Keratinocyte (primary cell): ENCODE measurements around the gene SLC20A1. TPM values are rescaled to one million over a fixed set of nuclear protein-coding genes. Genes with fewer than 3 reads are reported as not detected.

ENCODE experiments used
- DNase-seq: peaks from one replicate; pipeline ENCODE4 v3.0.0-alpha.2; 2011; ENCODE audit warnings: low read depth, missing footprints, low spot score
- FAIRE-seq: peaks from 2 replicates; lab custom pipeline; 2011; peaks lifted over from hg19 to GRCh38; lab: Jason Lieb, UNC
- H2AFZ ChIP-seq: 2 replicates; pipeline ENCODE4 v1.6.0; 2012; ENCODE audit warnings: low read length, control low read depth, inconsistent platforms; ENCODE audit not compliant: control insufficient read depth
- H3K27ac ChIP-seq: 2 replicates; pipeline ENCODE4 v1.5.1; 2011; ENCODE audit warnings: low read length; ENCODE audit not compliant: control insufficient read depth, insufficient read depth
- H3K27me3 ChIP-seq: 3 replicates; pipeline ENCODE4 v1.6.0; 2011; ENCODE audit warnings: low read length; ENCODE audit not compliant: control insufficient read depth, insufficient read depth; ENCODE audit errors: extremely low read depth
- H3K36me3 ChIP-seq, 2 experiments: 2 replicates in 1 of 2; 3 replicates in 1 of 2; pipeline ENCODE4 v1.5.1; 2011; ENCODE audit warnings: low read length in 2 of 2, mild to moderate bottlenecking in 1 of 2; ENCODE audit not compliant: control insufficient read depth in 2 of 2, insufficient read depth in 2 of 2; ENCODE audit errors: extremely low read depth in 1 of 2
- H3K4me1 ChIP-seq: 3 replicates; pipeline ENCODE4 v1.5.1; 2011; ENCODE audit warnings: low read length; ENCODE audit not compliant: control insufficient read depth, insufficient read depth; ENCODE audit errors: extremely low read depth
- H3K4me2 ChIP-seq: 3 replicates; pipeline ENCODE4 v1.6.0; 2011; ENCODE audit warnings: low read depth, low read length; ENCODE audit not compliant: control insufficient read depth, insufficient read depth; ENCODE audit errors: extremely low read depth
- H3K4me3 ChIP-seq, 3 experiments: fragments of 200-600 bp in 1 of 3; sonication (generic) in 1 of 3; 2 replicates in 2 of 3; 3 replicates in 1 of 3; pipeline ENCODE4 v1.5.1; 2011 to 2016; ENCODE audit warnings: low read length in 3 of 3, mild to moderate bottlenecking in 3 of 3, control low read depth in 2 of 3, inconsistent platforms in 1 of 3, low read depth in 1 of 3, mixed read lengths in 1 of 3, mixed run types in 1 of 3, moderate library complexity in 1 of 3; ENCODE audit not compliant: control insufficient read depth in 2 of 3, insufficient read depth in 2 of 3; ENCODE audit errors: extremely low read depth in 1 of 3
- H3K79me2 ChIP-seq: 2 replicates; pipeline ENCODE4 v1.6.0; 2012; ENCODE audit warnings: low read length; ENCODE audit not compliant: control insufficient read depth, insufficient read depth
- H3K9ac ChIP-seq: 3 replicates; pipeline ENCODE4 v1.6.0; 2011; ENCODE audit warnings: low read length; ENCODE audit not compliant: control insufficient read depth, insufficient read depth; ENCODE audit errors: extremely low read depth
- H3K9me1 ChIP-seq: 3 replicates; pipeline ENCODE4 v1.6.0; 2011; ENCODE audit warnings: low read length; ENCODE audit not compliant: control insufficient read depth, insufficient read depth; ENCODE audit errors: extremely low read depth
- H3K9me3 ChIP-seq: 2 replicates; pipeline ENCODE4 v1.5.1; 2012; ENCODE audit warnings: low read depth, low read length; ENCODE audit not compliant: control insufficient read depth
- H4K20me1 ChIP-seq: 3 replicates; pipeline ENCODE4 v1.6.0; 2011; ENCODE audit warnings: low read length; ENCODE audit not compliant: control insufficient read depth, insufficient read depth; ENCODE audit errors: extremely low read depth
- EZH2 ChIP-seq: IDR thresholded peaks from one replicate; pipeline ENCODE4 v1.6.1; 2012; ENCODE audit warnings: inconsistent platforms, mild to moderate bottlenecking, low read length, moderate library complexity
- dilution Hi-C: fragments of 300-500 bp; cut with MboI; formaldehyde crosslinking; loops from one replicate; pipeline ENCODE4 v1.7.0; 2020; ENCODE audit warnings: low sequenced_read_pairs; ENCODE audit not compliant: extremely low pct_ligation_motif_present
- polyA plus RNA-seq, 5 experiments: library from polyadenylated mRNA; depleted of rRNA in 3 of 5; stranded (reverse) in 3 of 5; stranded (forward) in 1 of 5; unstranded in 1 of 5; fragments of >200 nt; gene quantifications; 1 replicate in 1 of 5; 2 replicates in 3 of 5; 3 replicates in 1 of 5; pipeline versions ENCODE4 v1.2.1 to v1.2.3, GENCODE V29; 2011 to 2012; ENCODE audit warnings: missing spikeins in 2 of 5, low read depth in 1 of 5, low replicate concordance in 1 of 5
- TF ChIP-seq, protein P1 (sequence below), 3 experiments: IDR thresholded peaks in 1 of 3; conservative IDR thresholded peaks in 1 of 3; optimal IDR thresholded peaks in 1 of 3; 2 replicates in 2 of 3; 3 replicates in 1 of 3; pipeline versions ENCODE3 to v1.5.1; 2011; ENCODE audit warnings: low read length in 3 of 3, mild to moderate bottlenecking in 3 of 3, moderate library complexity in 2 of 3, control low read depth in 1 of 3, inconsistent platforms in 1 of 3; ENCODE audit not compliant: insufficient read depth in 2 of 3; ENCODE audit errors: extremely low read depth in 1 of 3

The SLC20A1 gene
- polyA plus RNA-seq, 1 donor (not counting 4 experiments of a cell fraction or from before 2014, with no cell fraction given), result 265 TPM

DNA sequence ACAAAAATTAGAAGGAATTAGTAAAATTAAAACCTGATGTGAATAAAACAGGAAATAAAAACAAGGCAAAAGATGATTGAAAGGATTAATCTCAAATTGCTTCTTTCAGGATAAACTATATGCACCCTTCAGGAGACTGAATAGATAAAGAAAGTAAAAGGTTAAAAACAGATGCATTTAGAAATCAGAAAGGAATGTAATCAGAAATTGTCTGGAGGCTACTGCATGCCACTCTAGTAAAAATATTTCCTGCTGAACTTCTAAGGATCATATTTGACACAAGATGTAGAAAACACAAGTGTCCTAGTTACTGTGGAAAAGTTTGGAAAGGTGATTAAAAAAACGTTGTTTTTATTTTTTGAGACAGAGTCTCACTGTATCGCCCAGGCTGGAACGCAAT lies 45.1 kb upstream of the SLC20A1 start:
- H3K36me3 ChIP-seq, result no peaks in the 10 kb centered on the region
- H3K4me2 ChIP-seq, result no peak overlapping the region
- no peak overlapping the region for H3K4me3 ChIP-seq
- H3K27me3 ChIP-seq, result no peaks in the 10 kb centered on the region
- no peaks in the 10 kb centered on the region for H3K79me2 ChIP-seq
- no peaks in the 10 kb centered on the region for H4K20me1 ChIP-seq
- no peak overlapping the region for H2AFZ ChIP-seq
- DNase-seq, result no peak
- no peak for TF ChIP-seq EZH2
- TF ChIP-seq, protein P1, sequence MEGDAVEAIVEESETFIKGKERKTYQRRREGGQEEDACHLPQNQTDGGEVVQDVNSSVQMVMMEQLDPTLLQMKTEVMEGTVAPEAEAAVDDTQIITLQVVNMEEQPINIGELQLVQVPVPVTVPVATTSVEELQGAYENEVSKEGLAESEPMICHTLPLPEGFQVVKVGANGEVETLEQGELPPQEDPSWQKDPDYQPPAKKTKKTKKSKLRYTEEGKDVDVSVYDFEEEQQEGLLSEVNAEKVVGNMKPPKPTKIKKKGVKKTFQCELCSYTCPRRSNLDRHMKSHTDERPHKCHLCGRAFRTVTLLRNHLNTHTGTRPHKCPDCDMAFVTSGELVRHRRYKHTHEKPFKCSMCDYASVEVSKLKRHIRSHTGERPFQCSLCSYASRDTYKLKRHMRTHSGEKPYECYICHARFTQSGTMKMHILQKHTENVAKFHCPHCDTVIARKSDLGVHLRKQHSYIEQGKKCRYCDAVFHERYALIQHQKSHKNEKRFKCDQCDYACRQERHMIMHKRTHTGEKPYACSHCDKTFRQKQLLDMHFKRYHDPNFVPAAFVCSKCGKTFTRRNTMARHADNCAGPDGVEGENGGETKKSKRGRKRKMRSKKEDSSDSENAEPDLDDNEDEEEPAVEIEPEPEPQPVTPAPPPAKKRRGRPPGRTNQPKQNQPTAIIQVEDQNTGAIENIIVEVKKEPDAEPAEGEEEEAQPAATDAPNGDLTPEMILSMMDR (optimal IDR thresholded peaks at IDR 0.05 in 1 of 3, IDR thresholded peaks at IDR 0.05 in 1 of 3, conservative IDR thresholded peaks at IDR 0.05 in 1 of 3; ENCODE audit: extremely low read depth in 1 of 3, insufficient read depth in 2 of 3, low read length in 3 of 3), result no peak
- H3K9me1 ChIP-seq, result no peaks in the 10 kb centered on the region
- no peak for FAIRE-seq
- no peaks in the 10 kb centered on the region for H3K9me3 ChIP-seq
- H3K9ac ChIP-seq, result no peak overlapping the region
- H3K4me1 ChIP-seq, result peaks cover 21% of the 10 kb centered on the region
- no peak overlapping the region for H3K27ac ChIP-seq
- dilution Hi-C loops, result no loop called here

DNA sequence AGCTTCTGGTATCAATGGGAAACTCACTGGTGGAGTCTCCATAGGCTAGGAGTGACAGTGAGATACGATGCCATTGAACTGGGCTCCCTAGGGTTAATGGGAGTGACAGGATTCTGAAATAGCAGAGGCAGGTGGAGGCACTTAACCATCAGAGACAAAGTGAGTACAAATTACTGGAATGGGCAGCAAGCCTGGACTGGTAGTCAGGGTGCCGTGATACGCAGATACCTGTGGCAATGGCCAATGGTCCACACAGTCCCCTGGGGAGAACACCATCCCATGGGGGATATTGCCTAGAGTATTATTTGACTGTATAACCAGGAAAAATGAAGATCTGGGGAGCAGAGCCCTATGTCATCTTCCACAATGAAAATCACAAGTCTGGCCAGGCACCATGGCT lies 44.0 kb upstream of the SLC20A1 start:
- Histone ChIP-seq H3K4me3 (no peak overlapping the region), H3K36me3 (no peaks in the 10 kb centered on the region), H4K20me1 (no peaks in the 10 kb centered on the region), H3K9me1 (no peaks in the 10 kb centered on the region), H3K9ac (no peak overlapping the region), H3K27me3 (no peaks in the 10 kb centered on the region), H3K4me1 (peaks cover 21% of the 10 kb centered on the region), H3K27ac (no peak overlapping the region), H3K79me2 (no peaks in the 10 kb centered on the region), H3K4me2 (no peak overlapping the region), H3K9me3 (no peaks in the 10 kb centered on the region), H2AFZ (no peak overlapping the region)
- DNase-seq (no peak), FAIRE-seq (peak; percentile 29)
- dilution Hi-C loops, result no loop called here
- TF ChIP-seq EZH2, result no peak
- TF ChIP-seq, protein P1 (optimal IDR thresholded peaks at IDR 0.05 in 1 of 3, IDR thresholded peaks at IDR 0.05 in 1 of 3, conservative IDR thresholded peaks at IDR 0.05 in 1 of 3; ENCODE audit: extremely low read depth in 1 of 3, insufficient read depth in 2 of 3, low read length in 3 of 3), result no peak
